H9 (cell line): ENCODE data around the gene MVD. TPM values are rescaled to one million over a fixed set of nuclear protein-coding genes. Genes with fewer than 3 reads are reported as not detected.

Source experiments
- DNase-seq: peaks from one replicate; pipeline ENCODE4 v3.0.0-alpha.2; 2017
- H2AFZ ChIP-seq: one replicate; pipeline ENCODE4 v1.6.1; 2013; ENCODE audit warnings: mild to moderate bottlenecking, low read length, control low read depth, moderate library complexity
- H2AK5ac ChIP-seq: 2 replicates; pipeline ENCODE4 v1.6.1; 2013; ENCODE audit warnings: low read length, control low read depth, mixed read lengths; ENCODE audit not compliant: insufficient read length
- H2BK120ac ChIP-seq: one replicate; pipeline ENCODE4 v1.6.1; 2013; ENCODE audit warnings: low read depth, mild to moderate bottlenecking, low read length, control low read depth, inconsistent platforms; ENCODE audit not compliant: poor library complexity, severe bottlenecking
- H2BK12ac ChIP-seq: 2 replicates; pipeline ENCODE4 v1.6.1; 2013; ENCODE audit warnings: low read length, control low read depth, mixed read lengths, low read depth; ENCODE audit not compliant: insufficient read length
- H2BK15ac ChIP-seq: 2 replicates; pipeline ENCODE4 v1.6.1; 2013; ENCODE audit warnings: low read depth, low read length, control low read depth
- H2BK20ac ChIP-seq: one replicate; pipeline ENCODE4 v1.6.1; 2013; ENCODE audit warnings: low read depth, mild to moderate bottlenecking, low read length, control low read depth, inconsistent platforms; ENCODE audit not compliant: poor library complexity, severe bottlenecking
- H2BK5ac ChIP-seq: 2 replicates; pipeline ENCODE4 v1.6.1; 2013; ENCODE audit warnings: low read length, control low read depth, mixed read lengths; ENCODE audit not compliant: insufficient read length
- H3K14ac ChIP-seq: 2 replicates; pipeline ENCODE4 v1.6.1; 2013; ENCODE audit warnings: low read length, control low read depth; ENCODE audit not compliant: insufficient read depth
- H3K18ac ChIP-seq: 2 replicates; pipeline ENCODE4 v1.6.1; 2013; ENCODE audit warnings: low read depth, mild to moderate bottlenecking, mixed read lengths, low read length, control low read depth; ENCODE audit not compliant: insufficient read length
- H3K23ac ChIP-seq: 2 replicates; pipeline ENCODE4 v1.6.1; 2013; ENCODE audit warnings: low read length, control low read depth, mixed read lengths, low read depth; ENCODE audit not compliant: insufficient read length
- H3K23me2 ChIP-seq: 2 replicates; pipeline ENCODE4 v1.6.1; 2013; ENCODE audit warnings: low read depth, mild to moderate bottlenecking, mixed read lengths, low read length, control low read depth; ENCODE audit not compliant: insufficient read length, poor library complexity, severe bottlenecking
- H3K27ac ChIP-seq: 2 replicates; pipeline ENCODE4 v1.5.1; 2013; ENCODE audit warnings: low read length, control low read depth, mixed read lengths, low read depth; ENCODE audit not compliant: insufficient read length
- H3K27me3 ChIP-seq: 2 replicates; pipeline ENCODE4 v1.6.1; 2013; ENCODE audit warnings: low read length, control low read depth, inconsistent platforms; ENCODE audit not compliant: insufficient read depth
- H3K4ac ChIP-seq: 2 replicates; pipeline ENCODE4 v1.6.1; 2013; ENCODE audit warnings: low read depth, mild to moderate bottlenecking, control low read depth, inconsistent platforms, low read length, moderate library complexity
- H3K4me1 ChIP-seq: 2 replicates; pipeline ENCODE4 v1.6.1; 2013; ENCODE audit warnings: low read length, control low read depth, inconsistent platforms; ENCODE audit not compliant: insufficient read depth
- H3K4me2 ChIP-seq: 2 replicates; pipeline ENCODE4 v1.6.1; 2013; ENCODE audit warnings: low read length, control low read depth, mixed read lengths; ENCODE audit not compliant: insufficient read length, insufficient read depth
- H3K56ac ChIP-seq: 2 replicates; pipeline ENCODE4 v1.6.1; 2013; ENCODE audit warnings: low read depth, mild to moderate bottlenecking, mixed read lengths, low read length, control low read depth; ENCODE audit not compliant: insufficient read length
- H3K79me1 ChIP-seq: 2 replicates; pipeline ENCODE4 v1.6.1; 2013; ENCODE audit warnings: low read depth, mild to moderate bottlenecking, moderate library complexity, low read length, control low read depth, inconsistent platforms; ENCODE audit not compliant: insufficient read depth, poor library complexity, severe bottlenecking
- H3K79me2 ChIP-seq: 2 replicates; pipeline ENCODE4 v1.6.1; 2013; ENCODE audit warnings: low read length, control low read depth, inconsistent platforms; ENCODE audit not compliant: insufficient read depth
- H3K9ac ChIP-seq: 2 replicates; pipeline ENCODE4 v1.6.1; 2013; ENCODE audit warnings: low read length, control low read depth, mixed read lengths; ENCODE audit not compliant: insufficient read length; ENCODE audit errors: extremely low read depth
- H3K9me3 ChIP-seq: one replicate; pipeline ENCODE4 v1.6.1; 2013; ENCODE audit warnings: low read depth, low read length, inconsistent platforms; ENCODE audit not compliant: control insufficient read depth
- H3T11ph ChIP-seq: one replicate; pipeline ENCODE4 v1.6.1; 2013; ENCODE audit warnings: mild to moderate bottlenecking, low read length, control low read depth, inconsistent platforms
- H4K20me1 ChIP-seq: one replicate; pipeline ENCODE4 v1.6.1; 2013; ENCODE audit not compliant: control insufficient read depth, insufficient read length, insufficient read depth
- H4K5ac ChIP-seq: 2 replicates; pipeline ENCODE4 v1.6.1; 2013; ENCODE audit warnings: low read depth, mild to moderate bottlenecking, mixed read lengths, low read length, control low read depth; ENCODE audit not compliant: insufficient read length
- H4K8ac ChIP-seq: replicated peaks from 2 replicates; pipeline ENCODE4 v1.6.1; 2013; ENCODE audit warnings: low read length, control low read depth, mixed read lengths, low read depth; ENCODE audit not compliant: insufficient read length
- H4K91ac ChIP-seq: 2 replicates; pipeline ENCODE4 v1.6.1; 2013; ENCODE audit warnings: low read depth, mild to moderate bottlenecking, moderate library complexity, mixed read lengths, low read length, control low read depth; ENCODE audit not compliant: insufficient read length
- H3K27ac Mint-ChIP-seq, 3 experiments: 2 replicates in 2 of 3; 3 replicates in 1 of 3; pipeline ENCODE4 v1.8.0; 2020 to 2021; ENCODE audit warnings: mixed read lengths in 3 of 3, mild to moderate bottlenecking in 1 of 3, moderate library complexity in 1 of 3
- H3K27me3 Mint-ChIP-seq: 2 replicates; pipeline ENCODE4 v1.8.0; 2021; ENCODE audit warnings: low read depth, mild to moderate bottlenecking, moderate library complexity, mixed read lengths
- H3K36me3 Mint-ChIP-seq, 3 experiments: 2 replicates in 2 of 3; 3 replicates in 1 of 3; pipeline ENCODE4 v1.8.0; 2020 to 2021; ENCODE audit warnings: low read depth in 3 of 3, mixed read lengths in 3 of 3; ENCODE audit not compliant: insufficient read depth in 1 of 3
- H3K4me1 Mint-ChIP-seq, 2 experiments: 2 replicates each; pipeline ENCODE4 v1.8.0; 2020; ENCODE audit warnings: mixed read lengths in 2 of 2
- H3K4me3 Mint-ChIP-seq, 2 experiments: 2 replicates in 1 of 2; 3 replicates in 1 of 2; pipeline ENCODE4 v1.8.0; 2020 to 2021; ENCODE audit warnings: mild to moderate bottlenecking in 2 of 2, mixed read lengths in 2 of 2, moderate library complexity in 1 of 2
- H3K9me3 Mint-ChIP-seq, 2 experiments: 2 replicates in 1 of 2; 3 replicates in 1 of 2; pipeline ENCODE4 v1.8.0; 2020; ENCODE audit warnings: mild to moderate bottlenecking in 2 of 2, mixed read lengths in 2 of 2, moderate library complexity in 1 of 2
- CTCF ChIP-seq: fragments of 200-600 bp; sonication (generic); conservative IDR thresholded peaks from 3 replicates; pipeline ENCODE4 v1.8.0; 2021; ENCODE audit warnings: antibody characterized with exemption, mild to moderate bottlenecking
- WGBS: extraction: QIAGEN DNeasy Blood & Tissue Kit; methylation state at CpG from one replicate; pipeline ENCODE4 v1.1.7; 2013; ENCODE audit warnings: missing lambda C conversion rate, low lambda C conversion rate, mixed read lengths; ENCODE audit not compliant: insufficient read length; ENCODE audit errors: extremely low coverage; 5-methylcytosine and 5-hydroxymethylcytosine counted together
- total RNA-seq: library from RNA; stranded (reverse); gene quantifications from 2 replicates; pipeline ENCODE4 v1.2.1, GENCODE V29; 2021

MVD gene
- total RNA-seq, 1 experiment from 2014 or later, result 53.2 TPM

- no peak overlapping the region for H2BK15ac ChIP-seq
- no peaks in the 10 kb centered on the region for H3K9me3 Mint-ChIP-seq
- no CpG with 5 or more reads among the region's 13 CpGs for WGBS
- H4K5ac ChIP-seq, result no peak overlapping the region
- H3K4ac ChIP-seq, result no peak overlapping the region
- no peaks in the 10 kb centered on the region for H3K9me3 ChIP-seq
- no peaks in the 10 kb centered on the region for H3K27me3 Mint-ChIP-seq
- no peak overlapping the region for H2BK12ac ChIP-seq
- H3K56ac ChIP-seq, result no peak overlapping the region
- no peak overlapping the region for H3T11ph ChIP-seq
- no peak overlapping the region for H3K4me2 ChIP-seq
- no peak overlapping the region for H3K4me3 Mint-ChIP-seq
- H2BK20ac ChIP-seq, result no peak overlapping the region
- no peaks in the 10 kb centered on the region for H3K23me2 ChIP-seq
- no peak overlapping the region for H3K23ac ChIP-seq
- H3K79me1 ChIP-seq, result no peaks in the 10 kb centered on the region
- peak overlapping the region; percentile 34 to 97 (median 81); a peak in 5 of 7 replicates for H3K27ac Mint-ChIP-seq
- no peak overlapping the region for H2AK5ac ChIP-seq
- no peak for DNase-seq
- no peak overlapping the region for H4K8ac ChIP-seq
- no peak overlapping the region for H2AFZ ChIP-seq
- TF ChIP-seq CTCF, result no peak
- no peaks in the 10 kb centered on the region for H4K20me1 ChIP-seq
- H3K27me3 ChIP-seq, result no peaks in the 10 kb centered on the region
- no peaks in the 10 kb centered on the region for H3K4me1 ChIP-seq
- H2BK5ac ChIP-seq, result no peak overlapping the region
- H3K36me3 Mint-ChIP-seq, result peaks cover 15 to 49% (median 33%) of the 10 kb centered on the region in 3 experiments
- H3K4me1 Mint-ChIP-seq, result peaks cover 6 to 26% of the 10 kb centered on the region in 2 experiments
- no peak overlapping the region for H3K27ac ChIP-seq
- no peak overlapping the region for H2BK120ac ChIP-seq
- H4K91ac ChIP-seq, result no peak overlapping the region
- H3K9ac ChIP-seq, result no peak overlapping the region
- H3K18ac ChIP-seq, result no peak overlapping the region
- no peak overlapping the region for H3K14ac ChIP-seq
- H3K79me2 ChIP-seq, result no peaks in the 10 kb centered on the region; the same call in 1 of the 2 replicates
These were observed 46.6 kb downstream of the MVD start for GRCh38 chr16:88616320-88616719.
